Sigmoid colon (tissue), 7 donors: ENCODE results near the gene ARHGAP10. TPM values are rescaled to one million over a fixed set of nuclear protein-coding genes. Genes with fewer than 3 reads are reported as not detected.

Source experiments
- DNase-seq: peaks from one replicate; pipeline ENCODE4 v3.0.0-alpha.2; 2019
- H3K27ac ChIP-seq, 4 donors: fragments of 200-600 bp; sonication (generic); one replicate each; pipeline ENCODE4 v1.5.1; 2016 to 2019; ENCODE audit warnings: mild to moderate bottlenecking in 1 of 4
- H3K27me3 ChIP-seq, 3 donors: fragments of 200-600 bp; sonication (generic); one replicate each; pipeline ENCODE4 v1.5.1; 2019; ENCODE audit warnings: mild to moderate bottlenecking in 1 of 3
- H3K36me3 ChIP-seq, 4 donors: fragments of 200-600 bp; sonication (generic); one replicate each; pipeline ENCODE4 v1.5.1; 2016 to 2019
- H3K4me1 ChIP-seq, 4 donors: fragments of 200-600 bp; sonication (generic); one replicate each; pipeline ENCODE4 v1.5.1; 2017 to 2019
- H3K4me3 ChIP-seq, 4 donors: fragments of 200-600 bp; sonication (generic); one replicate each; pipeline ENCODE4 v1.5.1; 2017 to 2019; ENCODE audit warnings: mild to moderate bottlenecking in 2 of 4, moderate library complexity in 1 of 4
- H3K9me3 ChIP-seq, 4 donors: fragments of 200-600 bp in 3 of 4; sonication (generic) in 3 of 4; one replicate each; pipeline versions ENCODE4 v1.5.1 to v1.6.1; 2013 to 2019
- CTCF ChIP-seq, 4 experiments: fragments of 450-650 bp in 3 of 4; fragments of 200-600 bp in 1 of 4; IDR thresholded peaks; one replicate each; pipeline ENCODE4 v1.5.1; 2016 to 2019; ENCODE audit warnings: antibody characterized with exemption in 4 of 4, mild to moderate bottlenecking in 3 of 4, moderate library complexity in 2 of 4
- EP300 ChIP-seq, 4 donors: sonication (generic); formaldehyde crosslinking; IDR thresholded peaks; one replicate each; pipeline ENCODE4 v1.6.1; 2017; ENCODE audit warnings: antibody characterized with exemption in 4 of 4
- POLR2A ChIP-seq, 2 donors: fragments of 450-650 bp; IDR thresholded peaks; one replicate each; pipeline ENCODE4 v1.6.1; 2016; ENCODE audit warnings: antibody characterized with exemption in 2 of 2, mild to moderate bottlenecking in 2 of 2, moderate library complexity in 2 of 2
- POLR2AphosphoS5 ChIP-seq, 4 donors: sonication (generic); formaldehyde crosslinking; IDR thresholded peaks; one replicate each; pipeline ENCODE4 v1.6.1; 2017; ENCODE audit warnings: antibody characterized with exemption in 4 of 4
- WGBS, 2 donors: extraction: QIAGEN DNeasy Blood & Tissue Kit; methylation state at CpG; one replicate each; pipeline ENCODE4 v1.1.7; 2013; 5-methylcytosine and 5-hydroxymethylcytosine counted together
- intact Hi-C: fragments of 100-400 bp; cut with DNase I; formaldehyde crosslinking; loops from one replicate; pipeline ENCODE4 v1.15.1; 2023
- polyA plus RNA-seq, 3 donors: library from polyadenylated mRNA; stranded (reverse); fragments of 200-250 nt; gene quantifications; one replicate each; pipeline ENCODE4 v1.2.3, GENCODE V29; 2013
- total RNA-seq, 4 donors: library from RNA; depleted of rRNA; stranded (reverse); fragments of >200 nt; gene quantifications; one replicate each; pipeline ENCODE4 v1.1.0, GENCODE V29; 2016
- donor health status: healthy with polysubstance abuse.
- donor health status: Bipolar disorder and iron deficiency.
- donor health status: healthy.

Gene ARHGAP10
- total and polyA plus RNA-seq, 7 donors, result 3.0 to 158 (median 123) TPM

- no peak for TF ChIP-seq CTCF (IDR thresholded peaks at IDR 0.05)
- TF ChIP-seq POLR2A (IDR thresholded peaks at IDR 0.05), result no peak
- TF ChIP-seq POLR2AphosphoS5 (IDR thresholded peaks at IDR 0.05), result no peak
- no peak for TF ChIP-seq EP300 (IDR thresholded peaks at IDR 0.05)
- Histone ChIP-seq H3K4me1 (peaks cover 0 to 20% (median 10%) of the 10 kb centered on the region in 4 donors), H3K4me3 (no peak overlapping the region), H3K27me3 (no peaks in the 10 kb centered on the region), H3K27ac (no peak overlapping the region), H3K36me3 (peaks cover 0 to 69% (median 16%) of the 10 kb centered on the region in 4 donors), H3K9me3 (no peaks in the 10 kb centered on the region)
- WGBS, 2 donors, result 92% methylated on average over 10 of the region's 10 CpGs
- intact Hi-C loops, result no loop called here
- DNase-seq, result no peak
Measured at GRCh38 chr4:147944670-147945260, 212.9 kb downstream of the ARHGAP10 start.

GRCh38 chr4:147948336-147948735, 216.4 kb downstream of the ARHGAP10 start:
- 94 to 98% methylated on average over 5 of the region's 5 CpGs for WGBS, 2 donors
- intact Hi-C loops, result no loop called here
- H3K27ac ChIP-seq, result no peak overlapping the region

GRCh38 chr4:147950261-147950660, 218.4 kb downstream of the ARHGAP10 start:
- TF ChIP-seq CTCF (IDR thresholded peaks at IDR 0.05), result no peak
- no peak for TF ChIP-seq POLR2A (IDR thresholded peaks at IDR 0.05)
- TF ChIP-seq POLR2AphosphoS5 (IDR thresholded peaks at IDR 0.05), result no peak
- TF ChIP-seq EP300 (IDR thresholded peaks at IDR 0.05), result no peak
- Histone ChIP-seq H3K27ac (no peak overlapping the region), H3K9me3 (no peaks in the 10 kb centered on the region), H3K36me3 (peaks cover 0 to 60% (median 14%) of the 10 kb centered on the region in 4 donors), H3K4me3 (no peak overlapping the region), H3K4me1 (peaks cover 0 to 16% (median 0%) of the 10 kb centered on the region in 4 donors), H3K27me3 (no peaks in the 10 kb centered on the region)
- DNase-seq, result no peak
- intact Hi-C loops, result no loop called here
- 95 to 100% methylated on average over 1 of the region's 1 CpG for WGBS, 2 donors

More at GRCh38 chr4:147948336-147948735, 216.4 kb downstream of the ARHGAP10 start:
- no peak overlapping the region for H3K4me3 ChIP-seq
- no peak for DNase-seq
- no peak for TF ChIP-seq POLR2A (IDR thresholded peaks at IDR 0.05)
- TF ChIP-seq POLR2AphosphoS5 (IDR thresholded peaks at IDR 0.05), result no peak
- no peak for TF ChIP-seq CTCF (IDR thresholded peaks at IDR 0.05)
- no peak for TF ChIP-seq EP300 (IDR thresholded peaks at IDR 0.05)
- H3K9me3 ChIP-seq, result no peaks in the 10 kb centered on the region
- peaks cover 0 to 67% (median 14%) of the 10 kb centered on the region in 4 donors for H3K36me3 ChIP-seq
- H3K4me1 ChIP-seq, result peaks cover 0 to 13% (median 0%) of the 10 kb centered on the region in 4 donors
- H3K27me3 ChIP-seq, result no peaks in the 10 kb centered on the region

GRCh38 chr4:147950841-147951240, 219.0 kb downstream of the ARHGAP10 start:
- Histone ChIP-seq H3K4me1 (peaks cover 0 to 19% (median under 1%) of the 10 kb centered on the region in 4 donors), H3K27me3 (no peaks in the 10 kb centered on the region), H3K36me3 (peaks cover 0 to 62% (median 14%) of the 10 kb centered on the region in 4 donors), H3K9me3 (no peaks in the 10 kb centered on the region), H3K27ac (no peak overlapping the region), H3K4me3 (no peak overlapping the region)
- DNase-seq, result no peak
- TF ChIP-seq EP300 (IDR thresholded peaks at IDR 0.05) (no peak), POLR2AphosphoS5 (IDR thresholded peaks at IDR 0.05) (no peak), CTCF (IDR thresholded peaks at IDR 0.05) (no peak), POLR2A (IDR thresholded peaks at IDR 0.05) (no peak)
- WGBS, 2 donors, result 36 to 56% methylated on average over 2 of the region's 2 CpGs
- intact Hi-C loops, result no loop called here
